GM12878 (cell line): Measurements from ENCODE around the gene RCN2. TPM values are rescaled to one million over a fixed set of nuclear protein-coding genes. Genes with fewer than 3 reads are reported as not detected.
"Not testable (repeated sequence)": the region's sequence is repeated elsewhere in the genome, so short reads cannot be mapped to it uniquely, and the experiment has no call there.

ENCODE experiments used
- ATAC-seq: fragments of 200-7000 bp; cut with Tn5 transposase; 3 replicates; pipeline ENCODE4 v1.9.1; 2020; ENCODE audit warnings: mild to moderate bottlenecking, moderate library complexity
- BruUV-seq: library from RNA; stranded (reverse); fragments of 400-500 nt; replicated peaks from 2 replicates; lab custom pipeline; 2021; lab: Mats Ljungman, UMichigan
- CTCF ChIA-PET: fragments of 300-600 bp; sonication (Branson Sonifier 250); formaldehyde crosslinking; extraction: SDS; loops from one replicate; lab custom pipeline; 2021; ENCODE audit warnings: inconsistent platforms; lab: Yijun Ruan, JAX
- POLR2A ChIA-PET: fragments of 350-600 bp; formaldehyde crosslinking; extraction: SDS; loops from one replicate; lab custom pipeline; 2021; ENCODE audit warnings: inconsistent platforms; lab: Charles Lee
- RAD21 ChIA-PET: fragments of 300-600 bp; sonication (Branson Sonifier 250); formaldehyde crosslinking; loops from one replicate; lab custom pipeline; 2023; ENCODE audit warnings: antibody characterized with exemption; ENCODE audit not compliant: unreplicated experiment; lab: Charles Lee
- SMC1A ChIA-PET: fragments of 300-600 bp; sonication (Branson Sonifier 250); formaldehyde crosslinking; loops from one replicate; lab custom pipeline; 2023; ENCODE audit not compliant: unreplicated experiment, uncharacterized antibody; lab: Charles Lee
- DNase-seq: peaks from one replicate; pipeline ENCODE4 v3.0.0-alpha.2; 2011; ENCODE audit warnings: low read depth, low spot score
- FAIRE-seq: peaks from 3 replicates; lab custom pipeline; 2011; peaks lifted over from hg19 to GRCh38; lab: Jason Lieb, UNC
- H2AFZ ChIP-seq: 2 replicates; pipeline ENCODE4 v1.6.0; 2011; ENCODE audit warnings: low read depth, low read length, control low read depth; ENCODE audit not compliant: control insufficient read depth
- H3K27ac ChIP-seq: 2 replicates; pipeline ENCODE4 v1.5.1; 2011; ENCODE audit warnings: control low read depth; ENCODE audit not compliant: control insufficient read depth, insufficient read depth
- H3K27me3 ChIP-seq, 2 experiments: replicated peaks in 1 of 2; 2 replicates each; pipeline versions ENCODE4 v1.6.0 to v1.6.1; 2011; ENCODE audit warnings: low read length in 1 of 2; ENCODE audit not compliant: control insufficient read depth in 2 of 2, insufficient read depth in 2 of 2
- H3K36me3 ChIP-seq, 2 experiments: 2 replicates each; pipeline ENCODE4 v1.5.1; 2011; ENCODE audit warnings: low read length in 1 of 2; ENCODE audit not compliant: control insufficient read depth in 2 of 2, insufficient read depth in 2 of 2
- H3K4me1 ChIP-seq: 2 replicates; pipeline ENCODE4 v1.6.1; 2011; ENCODE audit warnings: mild to moderate bottlenecking, low read length, moderate library complexity, mixed read lengths; ENCODE audit not compliant: control insufficient read depth, insufficient read depth
- H3K4me2 ChIP-seq: 2 replicates; pipeline ENCODE4 v1.6.0; 2011; ENCODE audit warnings: control low read depth; ENCODE audit not compliant: control insufficient read depth, insufficient read depth
- H3K4me3 ChIP-seq: fragments of 200-600 bp; sonication (generic); 2 replicates; pipeline ENCODE4 v1.5.1; 2016
- H3K79me2 ChIP-seq: 2 replicates; pipeline ENCODE4 v1.6.0; 2011; ENCODE audit warnings: low read length; ENCODE audit not compliant: control insufficient read depth, insufficient read depth
- H3K9ac ChIP-seq: 2 replicates; pipeline ENCODE4 v1.8.0; 2011; ENCODE audit warnings: low read length, control low read depth, mixed read lengths; ENCODE audit not compliant: control insufficient read depth, insufficient read depth
- H3K9me3 ChIP-seq: replicated peaks from 3 replicates; pipeline ENCODE4 v1.5.1; 2011; ENCODE audit warnings: mild to moderate bottlenecking, low read length; ENCODE audit not compliant: control insufficient read depth, insufficient read depth
- H4K20me1 ChIP-seq: 2 replicates; pipeline ENCODE4 v1.6.0; 2011; ENCODE audit not compliant: control insufficient read depth, insufficient read depth
- BCL3 ChIP-seq: IDR thresholded peaks from 2 replicates; pipeline ENCODE4 v1.6.1; 2011; ENCODE audit warnings: borderline replicate concordance, low read depth, mild to moderate bottlenecking, moderate library complexity, low read length; ENCODE audit not compliant: insufficient read depth, poor library complexity, severe bottlenecking
- BHLHE40 ChIP-seq, 2 experiments: fragments of 450-650 bp in 1 of 2; IDR thresholded peaks; 2 replicates each; pipeline ENCODE4 v1.6.1; 2011 to 2017; ENCODE audit warnings: low read depth in 2 of 2, borderline replicate concordance in 1 of 2, improper control_type of control experiment in 1 of 2, low read length in 1 of 2, mild to moderate bottlenecking in 1 of 2
- CHD1 ChIP-seq: IDR thresholded peaks from 2 replicates; pipeline ENCODE4 v1.6.1; 2012; ENCODE audit warnings: low read depth, low read length, improper control_type of control experiment
- ESRRA ChIP-seq: IDR thresholded peaks from 2 replicates; pipeline ENCODE4 v1.6.1; 2012; ENCODE audit warnings: mild to moderate bottlenecking, low read length, improper control_type of control experiment
- HDAC2 ChIP-seq: fragments of 200-600 bp; sonication (generic); IDR thresholded peaks from 2 replicates; pipeline ENCODE4 v1.6.1; 2017
- KAT2A ChIP-seq: conservative IDR thresholded peaks from 2 replicates; pipeline ENCODE4 v1.6.1; 2011; ENCODE audit warnings: low read depth, low read length; ENCODE audit not compliant: control insufficient read depth
- KLF5 ChIP-seq: fragments of 450-650 bp; IDR thresholded peaks from 2 replicates; pipeline ENCODE4 v1.6.1; 2014; ENCODE audit warnings: mild to moderate bottlenecking; ENCODE audit not compliant: partially characterized antibody
- LARP7 ChIP-seq: fragments of 450-650 bp; IDR thresholded peaks from 2 replicates; pipeline ENCODE4 v1.6.1; 2017; ENCODE audit warnings: mild to moderate bottlenecking
- NFIC ChIP-seq: IDR thresholded peaks from 2 replicates; pipeline ENCODE4 v1.6.1; 2012; ENCODE audit warnings: low read depth, mild to moderate bottlenecking, inconsistent platforms, low read length, moderate library complexity
- RB1 ChIP-seq: fragments of 450-650 bp; formaldehyde crosslinking; IDR thresholded peaks from 2 replicates; pipeline ENCODE4 v1.6.1; 2017; ENCODE audit warnings: mild to moderate bottlenecking, borderline replicate concordance
- RBBP5 ChIP-seq: fragments of 200-600 bp; sonication (generic); conservative IDR thresholded peaks from 2 replicates; pipeline ENCODE4 v1.6.1; 2016
- ZSCAN29 ChIP-seq: fragments of 450-650 bp; IDR thresholded peaks from 2 replicates; pipeline ENCODE4 v1.6.1; 2017; ENCODE audit warnings: mild to moderate bottlenecking, moderate library complexity
- ZZZ3 ChIP-seq: IDR thresholded peaks from 2 replicates; pipeline ENCODE4 v1.6.1; 2011; ENCODE audit warnings: low read depth; ENCODE audit not compliant: control insufficient read depth, insufficient read length
- WGBS: methylation state at CpG from one replicate; pipeline ENCODE4 v1.1.6; 2016; ENCODE audit warnings: low lambda C conversion rate; ENCODE audit not compliant: insufficient replicate concordance, insufficient coverage; ENCODE audit errors: missing lambda C conversion rate; 5-methylcytosine and 5-hydroxymethylcytosine counted together
- in situ Hi-C: fragments of 300-500 bp; cut with MboI; formaldehyde crosslinking; loops from 9 replicates; pipeline ENCODE4 v1.14.3; 2018; ENCODE audit warnings: mixed read lengths
- intact Hi-C: fragments of 100-400 bp; cut with micrococcal nuclease; formaldehyde crosslinking; loops from one replicate; pipeline ENCODE4 v1.14.2; 2022; ENCODE audit not compliant: unreplicated experiment
- polyA plus RNA-seq, 11 experiments: library from polyadenylated mRNA; depleted of rRNA in 4 of 11; unstranded in 6 of 11; stranded (reverse) in 5 of 11; fragments of >200 nt; fragmentation: Nextera tagmentation in 4 of 11; fragmentation: Illumina TruSeq in 1 of 11; extraction: Ambion mirVana in 4 of 11; extraction: Trizol in 1 of 11; gene quantifications; 1 replicate in 1 of 11; 2 replicates in 10 of 11; pipeline versions ENCODE4 v1.2.1 to v1.2.3, GENCODE V29; 2011 to 2016; ENCODE audit warnings: inconsistent platforms in 2 of 11, missing spikeins in 2 of 11, low read depth in 1 of 11
- total RNA-seq, 4 experiments: library from RNA; depleted of rRNA in 3 of 4; stranded (reverse); fragments of >200 nt in 3 of 4; fragmentation: Illumina TruSeq in 1 of 4; extraction: Trizol in 1 of 4; gene quantifications; 2 replicates each; pipeline versions ENCODE4 v1.2.1 to v1.2.3, GENCODE V29; 2013 to 2021
- TF ChIP-seq, protein P1 (sequence below): IDR thresholded peaks from 2 replicates; pipeline ENCODE4 v1.6.1; 2012; ENCODE audit warnings: low read depth, low read length, improper control_type of control experiment

The RCN2 gene
- total and polyA plus RNA-seq, 10 of the 15 experiments (the other 5 are each of a cell fraction or from before 2014, with no cell fraction given), result 4.9 to 41.0 (median 12.9) TPM

- ATAC-seq (no peak), FAIRE-seq (no peak), DNase-seq (no peak)
- peaks cover 1% of the 10 kb centered on the region; the same call in 2 of the 3 replicates for H3K9me3 ChIP-seq
- H4K20me1 ChIP-seq, result 0 out of 2 replicates have a peak, but pooled peaks cover 3% of the 10 kb centered on the region
- no peak overlapping the region for H3K4me2 ChIP-seq
- ChIA-PET SMC1A (no interaction called here), CTCF (no interaction called here), POLR2A (no interaction called here), RAD21 (no interaction called here)
- in situ Hi-C loops, result no loop called here
- no peaks in the 10 kb centered on the region for H3K36me3 ChIP-seq
- no peak overlapping the region for H3K27ac ChIP-seq
- TF ChIP-seq ZZZ3 (no peak), KLF5 (no peak), RB1 (no peak), ESRRA (no peak), RBBP5 (no peak), CHD1 (no peak), BCL3 (no peak), ZSCAN29 (no peak), LARP7 (no peak), HDAC2 (no peak), BHLHE40 (IDR thresholded peaks at IDR 0.05; ENCODE audit: borderline replicate concordance in 1 of 2, low read depth in 2 of 2, low read length in 1 of 2) (no peak), NFIC (no peak), KAT2A (no peak)
- TF ChIP-seq, protein P1, sequence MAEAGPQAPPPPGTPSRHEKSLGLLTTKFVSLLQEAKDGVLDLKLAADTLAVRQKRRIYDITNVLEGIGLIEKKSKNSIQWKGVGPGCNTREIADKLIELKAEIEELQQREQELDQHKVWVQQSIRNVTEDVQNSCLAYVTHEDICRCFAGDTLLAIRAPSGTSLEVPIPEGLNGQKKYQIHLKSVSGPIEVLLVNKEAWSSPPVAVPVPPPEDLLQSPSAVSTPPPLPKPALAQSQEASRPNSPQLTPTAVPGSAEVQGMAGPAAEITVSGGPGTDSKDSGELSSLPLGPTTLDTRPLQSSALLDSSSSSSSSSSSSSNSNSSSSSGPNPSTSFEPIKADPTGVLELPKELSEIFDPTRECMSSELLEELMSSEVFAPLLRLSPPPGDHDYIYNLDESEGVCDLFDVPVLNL, result no peak
- intact Hi-C loops, result no loop called here
- no peaks in the 10 kb centered on the region for H3K27me3 ChIP-seq
- 100% methylated on average over 2 of the region's 2 CpGs for WGBS
- H2AFZ ChIP-seq, result no peak overlapping the region
- H3K9ac ChIP-seq, result no peak overlapping the region
- H3K4me3 ChIP-seq, result no peak overlapping the region
- no TSS peak for BruUV-seq
- H3K79me2 ChIP-seq, result no peaks in the 10 kb centered on the region
- no peaks in the 10 kb centered on the region for H3K4me1 ChIP-seq
Observed at GRCh38 chr15:76885212-76885611, 46.3 kb upstream of the RCN2 start.

DNA sequence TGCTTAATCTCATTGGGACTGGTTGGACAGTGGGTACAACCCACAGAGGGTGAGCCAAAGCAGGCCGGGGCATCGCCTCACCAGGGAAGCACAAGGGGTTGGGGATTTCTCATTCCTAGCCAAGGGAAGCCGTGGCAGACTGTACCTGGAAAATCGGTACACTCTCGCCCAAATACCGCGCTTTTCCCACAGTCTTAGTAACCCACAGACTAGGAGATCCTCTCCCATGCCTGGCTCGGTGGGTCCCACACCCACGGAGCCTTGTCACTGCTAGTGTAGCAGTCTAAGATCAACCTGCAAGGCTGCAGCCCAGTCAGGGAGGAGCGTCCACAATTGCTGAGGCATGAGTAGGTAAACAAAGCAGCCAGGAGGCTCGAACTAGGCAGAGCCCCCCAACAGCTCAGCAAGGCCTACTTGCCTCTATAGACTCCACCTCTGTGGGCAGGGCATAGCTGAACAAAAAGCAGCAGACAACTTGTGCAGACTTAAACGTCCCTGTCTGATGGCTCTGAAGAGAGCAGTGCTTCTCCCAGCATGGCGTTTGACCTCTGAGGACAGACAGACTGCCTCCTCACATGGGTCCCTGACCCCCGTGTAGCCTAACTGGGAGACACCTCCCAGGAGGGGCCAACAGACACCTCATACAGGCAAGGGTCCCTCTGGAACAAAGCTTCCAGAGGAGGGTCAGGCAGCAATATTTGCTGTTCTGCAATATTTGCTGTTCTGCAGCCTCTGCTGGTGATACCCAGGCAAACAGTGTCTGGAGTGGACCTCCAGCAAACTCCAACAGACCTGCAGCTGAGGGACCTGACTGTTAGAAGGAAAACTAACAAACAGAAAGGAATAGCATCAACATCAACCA, 44.0 kb upstream of the RCN2 start:
- H3K4me1 ChIP-seq, H3K9ac ChIP-seq, H3K27ac ChIP-seq, H3K36me3 ChIP-seq, POLR2A ChIA-PET, ATAC-seq, intact Hi-C loops, H4K20me1 ChIP-seq, CTCF ChIA-PET, BruUV-seq, RAD21 ChIA-PET, H3K4me2 ChIP-seq, H3K79me2 ChIP-seq, FAIRE-seq, SMC1A ChIA-PET, DNase-seq, H3K27me3 ChIP-seq, H3K4me3 ChIP-seq, in situ Hi-C loops, H2AFZ ChIP-seq, H3K9me3 ChIP-seq: not testable (repeated sequence)
- WGBS, result 85% methylated on average over 14 of the region's 14 CpGs
